LNCaP clone FGC (cell line): ENCODE results near the gene NCOA1.

Source experiments
- DNase-seq: peaks from one replicate; pipeline ENCODE4 v3.0.0-alpha.2; 2011; ENCODE audit warnings: low read depth
- H3K4me3 ChIP-seq: 2 replicates; pipeline ENCODE4 v1.5.1; 2011; ENCODE audit warnings: mild to moderate bottlenecking, low read depth, low read length, control low read depth
- TF ChIP-seq, protein P1 (sequence below): IDR thresholded peaks from 2 replicates; pipeline ENCODE4 v1.5.1; 2012; ENCODE audit warnings: mild to moderate bottlenecking; ENCODE audit not compliant: control insufficient read depth, insufficient read depth; ENCODE audit errors: extremely low read depth

The NCOA1 gene

DNA sequence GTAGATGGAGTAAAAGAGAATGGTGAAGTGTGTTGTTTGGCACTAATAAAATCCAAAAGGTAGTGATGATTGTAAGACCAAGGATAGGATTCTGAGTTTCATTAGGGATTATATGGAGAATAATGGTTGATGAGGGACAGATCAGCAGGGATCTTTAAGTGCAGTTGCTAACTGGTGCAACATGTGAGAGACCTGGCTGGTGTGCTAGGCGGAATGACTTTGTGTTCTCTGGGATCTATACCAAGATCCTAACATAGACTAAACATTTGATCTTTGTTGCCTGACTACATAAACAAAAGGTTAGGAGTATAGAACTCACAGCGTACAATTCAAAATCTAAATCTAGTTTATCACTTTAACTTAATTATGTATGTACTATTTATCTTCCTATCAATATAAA, 166.8 kb downstream of the NCOA1 start:
- TF ChIP-seq, protein P1, sequence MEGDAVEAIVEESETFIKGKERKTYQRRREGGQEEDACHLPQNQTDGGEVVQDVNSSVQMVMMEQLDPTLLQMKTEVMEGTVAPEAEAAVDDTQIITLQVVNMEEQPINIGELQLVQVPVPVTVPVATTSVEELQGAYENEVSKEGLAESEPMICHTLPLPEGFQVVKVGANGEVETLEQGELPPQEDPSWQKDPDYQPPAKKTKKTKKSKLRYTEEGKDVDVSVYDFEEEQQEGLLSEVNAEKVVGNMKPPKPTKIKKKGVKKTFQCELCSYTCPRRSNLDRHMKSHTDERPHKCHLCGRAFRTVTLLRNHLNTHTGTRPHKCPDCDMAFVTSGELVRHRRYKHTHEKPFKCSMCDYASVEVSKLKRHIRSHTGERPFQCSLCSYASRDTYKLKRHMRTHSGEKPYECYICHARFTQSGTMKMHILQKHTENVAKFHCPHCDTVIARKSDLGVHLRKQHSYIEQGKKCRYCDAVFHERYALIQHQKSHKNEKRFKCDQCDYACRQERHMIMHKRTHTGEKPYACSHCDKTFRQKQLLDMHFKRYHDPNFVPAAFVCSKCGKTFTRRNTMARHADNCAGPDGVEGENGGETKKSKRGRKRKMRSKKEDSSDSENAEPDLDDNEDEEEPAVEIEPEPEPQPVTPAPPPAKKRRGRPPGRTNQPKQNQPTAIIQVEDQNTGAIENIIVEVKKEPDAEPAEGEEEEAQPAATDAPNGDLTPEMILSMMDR = no peak
- DNase-seq = peak; percentile 34
- no peak overlapping the region for H3K4me3 ChIP-seq

DNA sequence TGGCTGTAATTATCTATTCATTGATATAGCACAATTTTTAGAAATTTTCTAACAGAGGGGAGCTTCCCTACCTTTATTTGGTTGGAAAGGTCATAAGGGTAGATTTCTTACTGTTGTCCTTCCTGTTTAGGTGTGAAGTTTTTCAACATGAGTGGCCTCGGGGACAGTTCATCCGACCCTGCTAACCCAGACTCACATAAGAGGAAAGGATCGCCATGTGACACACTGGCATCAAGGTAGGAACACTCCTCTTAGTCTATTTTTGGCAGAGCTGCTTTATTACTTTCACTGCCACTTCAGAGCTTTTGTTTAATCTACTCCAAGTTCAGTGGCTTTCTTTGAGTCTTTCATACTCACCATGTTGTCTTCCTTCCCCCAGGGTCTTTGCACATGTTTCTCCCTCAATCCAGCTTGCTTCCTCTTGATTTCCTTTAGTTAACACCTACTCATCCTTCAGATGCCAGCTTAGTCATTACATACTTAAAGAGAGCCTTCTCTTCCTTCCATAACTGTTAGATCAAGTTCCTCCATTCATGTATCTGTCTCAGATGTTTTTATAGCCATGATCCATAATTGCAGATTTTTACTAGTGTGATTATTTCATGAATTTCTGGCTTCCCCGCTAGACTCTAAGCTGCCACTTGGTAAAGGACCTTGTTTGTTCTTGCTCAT, 167.6 kb downstream of the NCOA1 start:
- no peak overlapping the region for H3K4me3 ChIP-seq
- TF ChIP-seq, protein P1 = no peak
- no peak for DNase-seq

DNA sequence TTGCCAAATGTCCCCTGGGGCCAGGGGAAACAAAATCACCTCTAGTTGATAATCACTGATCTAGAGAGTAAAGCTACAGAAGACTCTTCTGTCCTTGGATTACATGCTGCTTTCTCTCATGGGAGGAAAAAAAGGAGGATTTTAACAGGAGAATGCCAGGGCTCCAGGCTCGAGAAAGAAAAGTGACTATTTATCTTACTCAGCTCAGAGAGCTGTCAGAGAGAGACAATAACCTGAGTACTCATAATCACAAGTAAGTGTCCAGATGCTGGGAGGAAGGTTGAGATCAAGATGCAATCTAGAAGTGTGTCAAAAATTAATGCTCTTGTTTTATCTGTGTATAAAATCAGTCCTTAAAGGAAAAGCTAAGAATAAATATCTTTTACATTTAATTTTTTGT, 168.8 kb downstream of the NCOA1 start:
- no peak overlapping the region for H3K4me3 ChIP-seq
- no peak for DNase-seq
- TF ChIP-seq, protein P1 = no peak

- TF ChIP-seq, protein P1 = no peak
- no peak for DNase-seq
- no peak overlapping the region for H3K4me3 ChIP-seq
These were observed 176.5 kb downstream of the NCOA1 start for GRCh38 chr2:24667542-24667941.

- H3K4me3 ChIP-seq = no peak overlapping the region
- DNase-seq = no peak
- TF ChIP-seq, protein P1 = no peak
These were observed 180.2 kb downstream of the NCOA1 start for GRCh38 chr2:24671230-24671629.

- DNase-seq = no peak
- TF ChIP-seq, protein P1 = no peak
- H3K4me3 ChIP-seq = no peak overlapping the region
These were observed 181.5 kb downstream of the NCOA1 start for GRCh38 chr2:24672589-24672988.

DNA sequence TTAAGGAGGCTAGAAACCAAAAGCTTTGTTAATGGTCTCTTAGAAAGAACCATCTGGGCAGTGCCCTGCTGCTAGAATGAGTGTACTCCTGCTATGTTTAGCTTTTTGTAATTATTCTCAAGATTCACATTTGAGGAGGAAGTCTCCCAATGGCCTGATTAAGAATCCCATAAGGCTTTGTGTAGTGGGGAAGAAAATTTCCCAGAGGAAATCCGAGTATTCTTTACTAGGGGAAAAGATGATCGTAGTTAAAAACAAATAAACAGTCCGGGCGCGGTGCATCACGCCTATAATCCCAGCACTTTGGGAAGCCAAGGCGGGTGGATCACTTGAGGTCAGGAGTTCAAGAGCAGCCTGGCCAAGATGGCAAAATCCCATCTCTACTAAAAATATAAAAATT, 184.3 kb downstream of the NCOA1 start:
- no peak overlapping the region for H3K4me3 ChIP-seq
- TF ChIP-seq, protein P1 = no peak
- no peak for DNase-seq
